COLO668 (cell line): ENCODE results near the gene EXOC6B.
A peak's percentile ranks its signal among the peaks of the same experiment; 100 is the strongest.

ENCODE experiments used
- DNase-seq: peaks from one replicate; lab custom pipeline; 2025; ENCODE audit not compliant: unreplicated experiment; lab: John Stamatoyannopoulos, UW

Gene EXOC6B

GRCh38 chr2:72388263-72388662 lies 437.6 kb downstream of the EXOC6B start:
- DNase-seq = no peak

GRCh38 chr2:72386288-72386687 lies 439.5 kb downstream of the EXOC6B start:
- no peak for DNase-seq

GRCh38 chr2:72378753-72379348 lies 447.0 kb downstream of the EXOC6B start:
- DNase-seq = no peak

GRCh38 chr2:72367530-72368225 lies 458.2 kb downstream of the EXOC6B start:
- no peak for DNase-seq

GRCh38 chr2:72363406-72363805 lies 462.4 kb downstream of the EXOC6B start:
- DNase-seq = no peak

GRCh38 chr2:72362733-72363132 lies 463.1 kb downstream of the EXOC6B start:
- no peak for DNase-seq

- no peak for DNase-seq
Observed at GRCh38 chr2:72361521-72361920, 464.3 kb downstream of the EXOC6B start.

- DNase-seq = no peak
Observed at GRCh38 chr2:72361042-72361441, 464.8 kb downstream of the EXOC6B start.

GRCh38 chr2:72350852-72351251 lies 475.0 kb downstream of the EXOC6B start:
- DNase-seq = no peak

- no peak for DNase-seq
Observed at GRCh38 chr2:72349016-72349415, 476.8 kb downstream of the EXOC6B start.

- no peak for DNase-seq
Observed at GRCh38 chr2:72347081-72347480, 478.8 kb downstream of the EXOC6B start.

- DNase-seq = no peak
Observed at GRCh38 chr2:72341639-72342038, 484.2 kb downstream of the EXOC6B start.

GRCh38 chr2:72340665-72341064 lies 485.2 kb downstream of the EXOC6B start:
- no peak for DNase-seq

- no peak for DNase-seq
Observed at GRCh38 chr2:72338076-72338475, 487.8 kb downstream of the EXOC6B start.

- no peak for DNase-seq
Observed at GRCh38 chr2:72332720-72333119, 493.1 kb downstream of the EXOC6B start.

GRCh38 chr2:72330652-72331051 lies 495.2 kb downstream of the EXOC6B start:
- DNase-seq = no peak

GRCh38 chr2:72326759-72327158 lies 499.1 kb downstream of the EXOC6B start:
- DNase-seq = no peak

- DNase-seq = peak; percentile 12
Observed at GRCh38 chr2:72325592-72326422, 500.0 kb downstream of the EXOC6B start.

GRCh38 chr2:72316774-72317173 lies 509.1 kb downstream of the EXOC6B start:
- no peak for DNase-seq

- DNase-seq = no peak
Observed at GRCh38 chr2:72300147-72300684, 525.6 kb downstream of the EXOC6B start.

GRCh38 chr2:72293620-72294019 lies 532.2 kb downstream of the EXOC6B start:
- no peak for DNase-seq

GRCh38 chr2:72292433-72292832 lies 533.4 kb downstream of the EXOC6B start:
- no peak for DNase-seq
